ENCODE measurements around the gene IQCH.

The IQCH gene

GRCh38 chr15:67524235-67524634 lies 269.6 kb downstream of the IQCH start:
- DNase-seq (ENCODE audit: low spot score) = no peak

DNA sequence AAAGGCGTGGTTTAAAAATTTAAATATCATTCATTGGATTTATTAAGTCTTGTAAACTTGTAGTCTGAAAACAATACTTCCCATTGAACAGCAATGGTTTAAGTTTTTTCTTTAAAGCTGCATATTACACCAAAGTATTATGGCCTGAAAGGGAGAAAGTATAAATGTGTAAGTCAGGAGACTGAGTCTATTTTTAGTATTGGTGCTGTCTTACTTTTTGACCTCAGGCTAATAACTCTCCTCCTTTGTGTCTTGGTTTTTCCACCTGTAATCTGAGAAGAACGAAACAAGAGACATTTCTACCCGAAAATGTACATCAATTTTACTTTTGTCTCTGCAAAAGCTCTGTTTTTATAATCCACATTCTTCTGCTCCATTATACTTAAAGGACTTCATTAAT lies 273.9 kb downstream of the IQCH start:
- DNase-seq (ENCODE audit: low spot score) = no peak

DNA sequence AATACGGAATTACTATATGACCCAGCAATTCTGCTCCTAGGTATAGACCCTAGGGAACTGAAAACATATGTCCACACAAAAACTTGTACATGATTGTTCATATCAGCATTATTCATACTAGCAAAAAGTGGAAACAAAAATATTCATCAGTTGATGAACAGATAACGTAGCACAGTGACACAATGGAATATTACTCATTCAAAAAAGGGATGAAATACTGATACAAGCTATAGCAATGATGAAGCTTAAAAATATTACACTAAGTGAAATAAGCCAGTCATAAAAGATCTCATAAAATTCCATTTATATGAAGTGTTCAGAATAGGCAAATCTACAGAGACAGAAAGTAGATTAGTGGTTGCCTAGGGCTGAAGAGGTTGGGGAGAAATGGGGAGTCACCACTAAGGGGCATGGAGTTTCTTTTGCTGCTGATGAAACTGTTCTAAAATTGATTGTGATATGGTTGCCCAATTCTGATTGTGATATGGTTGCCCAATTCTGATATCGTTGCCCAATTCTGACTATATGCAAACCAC lies 276.9 kb downstream of the IQCH start:
- no peak for DNase-seq (ENCODE audit: low spot score)

DNA sequence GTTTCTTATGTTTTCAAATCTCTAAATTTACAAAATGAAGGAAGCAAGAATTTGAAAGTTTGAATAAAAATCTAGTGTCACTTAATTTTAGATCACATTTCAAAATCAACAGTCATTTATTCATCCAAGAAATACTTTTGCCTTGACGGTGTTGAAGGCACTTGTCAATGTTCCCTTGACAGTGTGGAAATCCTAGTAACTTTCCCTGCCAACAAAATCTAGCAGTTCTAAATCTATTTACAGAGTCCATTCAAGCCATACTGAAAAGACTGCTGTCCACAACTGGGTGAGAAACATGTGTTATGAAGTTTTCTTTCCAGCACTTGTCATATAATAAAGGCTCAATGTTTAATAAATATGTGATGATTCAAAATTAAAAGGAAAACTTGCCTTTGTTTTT lies 279.3 kb downstream of the IQCH start:
- no peak for DNase-seq (ENCODE audit: low spot score)

- no peak for DNase-seq (ENCODE audit: low spot score)
These were observed 279.8 kb downstream of the IQCH start for GRCh38 chr15:67534360-67534759.

- DNase-seq (ENCODE audit: low spot score) = no peak
These were observed 283.2 kb downstream of the IQCH start for GRCh38 chr15:67537771-67538170.

DNA sequence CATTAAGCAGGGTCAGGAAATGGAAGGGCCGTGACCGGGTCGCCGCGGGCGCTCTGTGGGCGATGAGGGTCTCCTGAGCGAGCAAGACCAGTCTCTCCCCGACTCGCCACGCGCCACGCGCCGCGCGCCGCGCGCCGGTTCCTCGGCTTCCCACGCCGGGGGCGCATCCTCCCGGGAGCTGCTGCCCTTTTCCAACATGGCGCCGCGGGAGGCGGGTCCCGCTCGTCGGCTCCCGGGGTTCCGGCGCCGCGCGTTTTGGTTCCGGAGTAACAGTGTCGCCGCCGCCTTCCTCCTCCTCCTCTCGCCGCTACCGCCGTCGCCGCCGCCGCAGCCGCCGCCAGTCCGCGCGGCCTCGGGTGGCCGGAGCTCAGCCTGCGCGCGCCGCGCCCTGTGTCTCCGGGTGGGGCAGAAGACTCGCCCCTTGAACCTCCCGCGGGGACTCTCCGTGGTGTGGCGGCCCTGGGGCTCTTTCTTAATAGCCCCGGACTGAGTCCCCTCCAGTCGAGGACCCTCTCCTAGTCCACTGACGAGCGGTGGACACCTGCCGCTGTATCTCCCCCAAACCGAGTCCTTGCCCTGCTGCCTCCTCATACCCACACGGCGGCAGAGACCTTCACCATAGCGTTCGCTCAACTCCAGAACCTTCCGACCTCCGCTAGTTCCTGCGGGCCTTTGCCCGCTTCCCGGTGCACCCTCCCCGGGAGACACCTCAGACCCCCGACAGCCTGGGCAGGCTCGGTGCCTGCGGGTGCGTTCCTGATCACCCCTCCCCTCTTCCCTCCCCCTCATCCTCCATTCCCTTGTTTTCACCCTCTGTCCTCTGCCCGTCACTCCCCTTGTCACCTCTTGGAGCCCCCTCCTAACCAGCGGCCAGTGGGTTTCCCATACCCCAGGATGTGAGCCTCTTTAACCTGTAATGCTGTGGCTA lies 288.1 kb downstream of the IQCH start, which contains the start of gene MAP2K5:
TSS of gene MAP2K5 (plus strand) at position 284 of the 928 bp plus-strand sequence. CDS start at position 917, 633 bp downstream.
- peak; percentile 93 for DNase-seq (ENCODE audit: low spot score)

DNA sequence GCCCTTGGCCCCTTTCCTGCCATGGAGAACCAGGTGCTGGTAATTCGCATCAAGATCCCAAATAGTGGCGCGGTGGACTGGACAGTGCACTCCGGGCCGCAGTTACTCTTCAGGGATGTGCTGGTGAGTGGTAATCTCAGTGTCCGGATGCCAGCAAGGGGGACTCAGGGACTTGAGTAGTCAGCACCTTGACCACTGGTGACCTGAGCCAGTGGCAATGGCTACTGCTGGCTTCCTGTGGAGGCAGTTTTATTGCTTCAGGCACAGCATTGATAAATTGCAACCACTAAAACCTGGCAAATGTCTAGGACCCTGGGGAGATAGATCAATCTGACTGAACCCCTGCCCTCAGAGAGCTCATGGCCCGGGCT lies 288.7 kb downstream of the IQCH start:
- DNase-seq (ENCODE audit: low spot score) = no peak

DNA sequence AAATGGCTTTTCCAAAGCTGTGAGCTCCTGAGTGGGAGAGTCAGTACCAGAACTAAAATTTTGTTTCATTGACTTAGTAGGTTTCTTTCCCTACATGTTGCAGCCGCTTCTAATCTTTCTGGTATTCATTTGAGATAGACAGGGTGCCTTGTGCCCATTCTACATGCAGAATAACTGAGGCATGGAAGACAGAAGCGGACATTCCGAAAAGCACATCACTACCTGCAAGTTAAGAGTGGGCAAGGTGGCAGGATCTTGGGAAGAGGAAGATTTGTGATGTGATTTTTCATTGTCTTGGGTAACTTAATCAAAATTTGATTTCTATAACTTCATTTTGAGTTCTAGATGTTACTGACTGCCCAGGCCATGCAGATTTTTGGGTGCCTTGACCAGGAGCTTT lies 289.9 kb downstream of the IQCH start:
- no peak for DNase-seq (ENCODE audit: low spot score)

DNA sequence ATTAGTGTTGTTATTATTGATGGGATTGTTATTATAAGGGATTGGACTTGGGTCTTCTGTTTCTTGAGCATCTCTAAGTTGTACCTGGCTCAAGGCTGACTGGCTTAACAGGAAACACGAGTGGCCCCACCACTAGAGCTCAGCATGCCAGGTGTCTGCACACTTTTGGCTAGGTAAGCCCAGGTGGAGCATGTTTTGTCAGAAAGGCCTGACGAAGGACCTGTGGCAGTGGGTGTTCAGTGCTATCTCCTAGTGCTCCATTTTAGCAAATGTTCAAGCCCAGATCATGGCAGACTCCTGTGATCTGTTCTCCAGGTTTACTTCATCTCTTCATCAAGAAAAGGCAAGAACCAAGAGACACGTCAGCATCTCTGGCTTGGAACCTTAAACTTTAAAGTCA lies 291.3 kb downstream of the IQCH start:
- DNase-seq (ENCODE audit: low spot score) = no peak

DNA sequence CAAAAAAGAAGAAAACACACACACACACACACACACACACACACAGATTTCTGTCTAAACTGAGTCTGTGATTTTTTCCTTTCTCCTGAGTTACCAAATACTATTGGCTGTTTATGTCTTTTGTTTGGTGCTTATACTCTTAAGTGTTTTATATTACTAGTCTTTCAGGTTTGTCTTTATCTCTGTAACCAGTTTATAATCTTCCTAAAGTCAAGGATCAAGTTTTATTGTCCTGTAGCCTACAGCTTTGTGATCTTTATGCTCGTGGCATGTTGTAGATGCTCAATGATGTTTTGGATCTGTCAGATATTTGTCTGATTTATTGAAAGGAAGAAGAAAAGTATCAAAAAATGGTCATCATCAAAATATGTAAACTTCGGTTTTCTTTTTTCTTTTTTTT lies 292.5 kb downstream of the IQCH start:
- no peak for DNase-seq (ENCODE audit: low spot score)

DNA sequence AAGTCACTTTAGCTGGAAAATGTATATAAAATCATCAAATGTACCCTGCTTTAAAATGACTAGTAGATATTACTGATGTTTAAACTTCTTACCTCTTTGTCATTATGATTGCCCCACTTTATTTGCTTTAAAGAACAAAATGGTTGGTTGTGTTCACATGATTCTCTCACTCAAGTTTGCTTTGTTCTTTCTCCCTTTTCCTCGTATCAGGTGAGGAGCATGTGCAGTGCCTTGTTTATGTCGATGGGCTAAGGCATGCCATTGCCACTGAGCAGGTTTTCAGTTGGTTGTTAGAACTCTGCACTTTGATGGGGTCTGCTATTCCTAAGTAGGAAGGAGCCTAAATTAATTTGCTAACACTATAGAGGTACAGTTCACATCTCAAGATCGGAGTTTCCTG lies 293.2 kb downstream of the IQCH start:
- no peak for DNase-seq (ENCODE audit: low spot score)

- DNase-seq (ENCODE audit: low spot score) = no peak
These were observed 293.8 kb downstream of the IQCH start for GRCh38 chr15:67548236-67548852.

GRCh38 chr15:67548862-67549651 lies 294.5 kb downstream of the IQCH start:
- DNase-seq (ENCODE audit: low spot score) = peak; percentile 30

DNA sequence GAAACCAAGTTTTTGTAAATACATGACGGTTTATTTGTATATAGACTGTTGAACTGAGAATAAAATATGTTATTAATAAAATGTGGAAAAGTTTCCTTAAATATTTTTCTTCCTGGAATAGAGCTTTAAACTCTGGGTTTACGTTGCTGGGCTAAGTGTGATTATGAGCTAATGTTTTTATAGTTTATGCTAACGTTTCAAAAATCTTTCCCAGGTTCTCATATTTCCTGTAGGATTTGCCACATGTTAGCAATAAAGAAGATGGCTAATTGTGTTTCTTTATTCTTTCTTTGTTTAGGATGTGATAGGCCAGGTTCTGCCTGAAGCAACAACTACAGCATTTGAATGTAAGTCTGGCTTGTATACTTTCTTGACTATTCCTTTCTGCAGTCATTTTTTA lies 295.1 kb downstream of the IQCH start:
- DNase-seq (ENCODE audit: low spot score) = no peak

- DNase-seq (ENCODE audit: low spot score) = no peak
These were observed 295.9 kb downstream of the IQCH start for GRCh38 chr15:67550522-67550921.

DNA sequence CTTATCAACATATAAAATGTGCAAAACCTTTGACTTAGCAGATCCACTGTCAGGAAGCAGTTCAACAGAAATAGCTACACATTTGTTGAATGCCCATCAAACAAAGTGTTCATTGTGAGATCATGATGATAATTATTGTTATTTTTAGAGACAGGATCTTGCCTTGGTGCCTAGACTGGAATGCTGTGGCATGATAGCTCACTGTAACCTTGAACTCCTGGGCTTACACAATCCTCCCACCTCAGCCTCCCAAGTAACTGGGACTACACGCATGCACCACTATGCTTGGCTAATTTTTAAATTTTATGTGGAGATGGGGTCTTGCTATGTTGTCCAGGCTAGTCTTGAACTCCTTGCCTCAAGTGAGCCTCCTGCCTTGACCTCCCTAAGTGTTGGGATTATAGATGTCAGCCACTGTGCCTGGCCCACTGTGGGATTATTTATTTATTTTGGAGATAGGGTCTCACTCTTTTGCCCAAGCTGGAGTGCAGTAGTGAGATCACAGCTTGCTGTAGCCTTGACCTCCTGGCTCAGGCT lies 296.7 kb downstream of the IQCH start:
- DNase-seq (ENCODE audit: low spot score) = no peak

All from D341Med (cell line).